CD4-positive, alpha-beta T cell (primary cell): Measurements from ENCODE around the gene WDR91. TPM values are rescaled to one million over a fixed set of nuclear protein-coding genes. Genes with fewer than 3 reads are reported as not detected.

ENCODE experiments used
- ATAC-seq: fragments of 200-7000 bp; cut with Tn5 transposase; one replicate; pipeline ENCODE4 v1.10.0; 2022; ENCODE audit warnings: mild to moderate bottlenecking; ENCODE audit not compliant: poor library complexity
- CTCF ChIA-PET: fragments of 350-600 bp; sonication (Branson Sonifier 250); formaldehyde crosslinking; loops from one replicate; lab custom pipeline; 2021; ENCODE audit warnings: antibody characterized with exemption, inconsistent platforms; lab: Charles Lee
- POLR2A ChIA-PET: fragments of 350-600 bp; sonication (Branson Sonifier 250); formaldehyde crosslinking; loops from one replicate; lab custom pipeline; 2021; ENCODE audit warnings: antibody characterized with exemption, inconsistent platforms; lab: Charles Lee
- DNase-seq, 14 experiments: peaks; one replicate each; pipeline ENCODE4 v3.0.0-alpha.2; 2013 to 2020; ENCODE audit warnings: mixed read lengths in 2 of 14
- H3K27ac ChIP-seq, 2 donors: one replicate each; pipeline versions ENCODE4 v1.5.1 to v1.7.0; 2013; ENCODE audit warnings: low read length in 2 of 2, low read depth in 1 of 2, mild to moderate bottlenecking in 1 of 2
- H3K27me3 ChIP-seq, 2 experiments: 1 replicate in 1 of 2; 2 replicates in 1 of 2; pipeline versions ENCODE4 v1.6.1 to v1.7.0; 2013; ENCODE audit warnings: low read length in 2 of 2, control low read depth in 1 of 2, mild to moderate bottlenecking in 1 of 2, moderate library complexity in 1 of 2; ENCODE audit not compliant: insufficient read depth in 2 of 2, control insufficient read depth in 1 of 2
- H3K36me3 ChIP-seq: one replicate; pipeline ENCODE4 v1.6.1; 2013; ENCODE audit warnings: low read length, control low read depth; ENCODE audit not compliant: insufficient read depth
- H3K4me1 ChIP-seq: one replicate; pipeline ENCODE4 v1.6.1; 2013; ENCODE audit warnings: low read length, control low read depth; ENCODE audit not compliant: insufficient read depth
- H3K4me3 ChIP-seq: one replicate; pipeline ENCODE4 v1.5.1; 2013; ENCODE audit warnings: mild to moderate bottlenecking, low read length, moderate library complexity
- H3K9me3 ChIP-seq, 2 experiments: 1 replicate in 1 of 2; 2 replicates in 1 of 2; pipeline versions ENCODE4 v1.6.1 to v1.7.0; 2013; ENCODE audit warnings: low read length in 2 of 2, mild to moderate bottlenecking in 2 of 2, control low read depth in 1 of 2, moderate library complexity in 1 of 2; ENCODE audit not compliant: control insufficient read depth in 1 of 2, insufficient read depth in 1 of 2
- H3K27ac Mint-ChIP-seq: one replicate; pipeline ENCODE4 v1.8.0; 2020; ENCODE audit warnings: mixed read lengths
- H3K27me3 Mint-ChIP-seq: one replicate; pipeline ENCODE4 v1.8.0; 2021; ENCODE audit warnings: mixed read lengths
- H3K36me3 Mint-ChIP-seq: one replicate; pipeline ENCODE4 v1.8.0; 2021; ENCODE audit warnings: low read depth, mixed read lengths
- H3K4me1 Mint-ChIP-seq: one replicate; pipeline ENCODE4 v1.8.0; 2021; ENCODE audit warnings: low read depth, mixed read lengths
- H3K4me3 Mint-ChIP-seq: one replicate; pipeline ENCODE4 v1.8.0; 2020; ENCODE audit warnings: mild to moderate bottlenecking, mixed read lengths
- H3K9me3 Mint-ChIP-seq: one replicate; pipeline ENCODE4 v1.8.0; 2020; ENCODE audit warnings: mixed read lengths
- CTCF ChIP-seq: fragments of 200-600 bp; IDR thresholded peaks from one replicate; pipeline ENCODE4 v1.8.0; 2022; ENCODE audit warnings: antibody characterized with exemption, mild to moderate bottlenecking
- intact Hi-C, 2 experiments: fragments of 100-400 bp; cut with DNase I in 1 of 2; cut with micrococcal nuclease in 1 of 2; formaldehyde crosslinking; loops; one replicate each; pipeline versions ENCODE4 v1.15.1 to v1.9.0; 2023 to 2025; cut with DNase I, micrococcal nuclease
- total RNA-seq, 174 experiments: library from RNA in 2 of 174; stranded (reverse) in 2 of 174; gene quantifications; one replicate each; pipeline ENCODE4 v1.2.3 and lab custom pipeline; 2021 to 2026

The WDR91 gene
- total RNA-seq, 2 experiments from 2014 or later, result 39.9 to 41.7 TPM

- intact Hi-C loops, result no loop called here
- POLR2A ChIA-PET, result no interaction called here
Observed at GRCh38 chr7:135194494-135195095, 16.7 kb downstream of the WDR91 start.

GRCh38 chr7:135193615-135194081 lies 17.7 kb downstream of the WDR91 start:
- H3K27ac ChIP-seq, result no peak overlapping the region
- Mint-ChIP-seq H3K27ac (no peak overlapping the region), H3K27me3 (no peaks in the 10 kb centered on the region), H3K4me1 (peaks cover 4% of the 10 kb centered on the region), H3K4me3 (no peak overlapping the region), H3K9me3 (no peaks in the 10 kb centered on the region), H3K36me3 (peaks cover 98% of the 10 kb centered on the region)
- H3K9me3 ChIP-seq, result no peaks in the 10 kb centered on the region
- POLR2A ChIA-PET, result no interaction called here
- ATAC-seq, result no peak
- intact Hi-C loops, result no loop called here
- DNase-seq, result no peak
- CTCF ChIA-PET, result no interaction called here
- peaks cover 83% of the 10 kb centered on the region for H3K36me3 ChIP-seq
- H3K27me3 ChIP-seq, result no peaks in the 10 kb centered on the region
- H3K4me1 ChIP-seq, result no peaks in the 10 kb centered on the region
- no peak overlapping the region for H3K4me3 ChIP-seq
- TF ChIP-seq CTCF, result no peak

More at GRCh38 chr7:135194494-135195095, 16.7 kb downstream of the WDR91 start:
- H3K4me1 ChIP-seq, result no peaks in the 10 kb centered on the region
- no peak overlapping the region for H3K4me3 ChIP-seq
- no peaks in the 10 kb centered on the region for H3K9me3 ChIP-seq
- Mint-ChIP-seq H3K36me3 (peaks cover 98% of the 10 kb centered on the region), H3K9me3 (no peaks in the 10 kb centered on the region), H3K27me3 (no peaks in the 10 kb centered on the region), H3K27ac (no peak overlapping the region), H3K4me1 (peaks cover 4% of the 10 kb centered on the region), H3K4me3 (no peak overlapping the region)
- DNase-seq (no peak), ATAC-seq (no peak)
- H3K27me3 ChIP-seq, result no peaks in the 10 kb centered on the region
- H3K27ac ChIP-seq, result no peak overlapping the region
- H3K36me3 ChIP-seq, result peaks cover 80% of the 10 kb centered on the region
- no peak for TF ChIP-seq CTCF
- CTCF ChIA-PET, result no interaction called here

GRCh38 chr7:135192914-135193536 lies 18.3 kb downstream of the WDR91 start:
- Mint-ChIP-seq H3K4me3 (no peak overlapping the region), H3K27me3 (no peaks in the 10 kb centered on the region), H3K27ac (no peak overlapping the region), H3K36me3 (peaks cover 98% of the 10 kb centered on the region), H3K9me3 (no peaks in the 10 kb centered on the region), H3K4me1 (peaks cover 4% of the 10 kb centered on the region)
- Histone ChIP-seq H3K9me3 (no peaks in the 10 kb centered on the region), H3K27me3 (no peaks in the 10 kb centered on the region), H3K36me3 (peaks cover 84% of the 10 kb centered on the region), H3K4me1 (no peaks in the 10 kb centered on the region), H3K4me3 (no peak overlapping the region), H3K27ac (no peak overlapping the region)
- DNase-seq (no peak), ATAC-seq (no peak)
- ChIA-PET CTCF (no interaction called here), POLR2A (no interaction called here)
- intact Hi-C loops, result no loop called here
- no peak for TF ChIP-seq CTCF
